Left ventricle myocardium inferior (tissue), 1 donor: ENCODE data around the gene TOR1AIP2. TPM values are rescaled to one million over a fixed set of nuclear protein-coding genes. Genes with fewer than 3 reads are reported as not detected.
"Not testable (repeated sequence)": the region's sequence is repeated elsewhere in the genome, so short reads cannot be mapped to it uniquely, and the experiment has no call there.

Experiments
- DNase-seq: peaks from one replicate; pipeline ENCODE4 v3.0.0-alpha.2; 2020
- H3K27ac ChIP-seq: fragments of 200-600 bp; replicated peaks from 2 replicates; pipeline ENCODE4 v1.8.0; 2021
- H3K27me3 ChIP-seq: fragments of 200-600 bp; 2 replicates; pipeline ENCODE4 v1.8.0; 2021; ENCODE audit warnings: low read depth
- H3K36me3 ChIP-seq: fragments of 200-600 bp; 2 replicates; pipeline ENCODE4 v1.8.0; 2021
- H3K4me1 ChIP-seq: fragments of 200-600 bp; 2 replicates; pipeline ENCODE4 v1.8.0; 2021
- H3K4me3 ChIP-seq: fragments of 200-600 bp; 2 replicates; pipeline ENCODE4 v1.8.0; 2021; ENCODE audit warnings: mild to moderate bottlenecking, moderate library complexity
- H3K9me3 ChIP-seq: fragments of 200-600 bp; replicated peaks from 2 replicates; pipeline ENCODE4 v1.8.0; 2021
- CTCF ChIP-seq: fragments of 200-600 bp; IDR thresholded peaks from 2 replicates; pipeline ENCODE4 v1.8.0; 2021; ENCODE audit warnings: antibody characterized with exemption, mild to moderate bottlenecking, borderline replicate concordance
- intact Hi-C: fragments of 100-400 bp; cut with micrococcal nuclease; formaldehyde crosslinking; loops from one replicate; pipeline ENCODE4 v1.11.0; 2022
- total RNA-seq: library from RNA; stranded (reverse); fragmentation: NEBNext Ultra II Directional; extraction: Animal tissue kit (Norgen Biotek cat#: 25700); gene quantifications from one replicate; pipeline ENCODE4 v1.2.1, GENCODE V29; 2021
- donor health status: DM: no; HTN: yes; CAD: no; lungs with severe emphysema.

TOR1AIP2 gene
- total RNA-seq, 1 donor from 2014 or later, result 48.1 TPM

- Histone ChIP-seq H3K27ac (no peak overlapping the region), H3K9me3 (no peaks in the 10 kb centered on the region), H3K4me1 (peaks cover 28% of the 10 kb centered on the region), H3K4me3 (no peak overlapping the region), H3K27me3 (no peaks in the 10 kb centered on the region), H3K36me3 (peaks cover 41% of the 10 kb centered on the region)
- intact Hi-C loops, result no loop called here
- no peak for DNase-seq
- TF ChIP-seq CTCF, result no peak
Observed at GRCh38 chr1:179866616-179867015, 11.0 kb downstream of the TOR1AIP2 start.

- peaks cover 47% of the 10 kb centered on the region for H3K36me3 ChIP-seq
- intact Hi-C loops, result no loop called here
- H3K27ac ChIP-seq, result peak overlapping the region; percentile 32
- H3K4me3 ChIP-seq, result no peak overlapping the region
- H3K4me1 ChIP-seq, result peaks cover 18% of the 10 kb centered on the region
- TF ChIP-seq CTCF, result no peak
- no peaks in the 10 kb centered on the region for H3K27me3 ChIP-seq
- H3K9me3 ChIP-seq, result no peaks in the 10 kb centered on the region
- no peak for DNase-seq
Observed at GRCh38 chr1:179865377-179865776, 12.2 kb downstream of the TOR1AIP2 start.

- H3K4me1 ChIP-seq, result peaks cover 8% of the 10 kb centered on the region
- intact Hi-C loops, result no loop called here
- no peak overlapping the region for H3K4me3 ChIP-seq
- peaks cover 46% of the 10 kb centered on the region for H3K36me3 ChIP-seq
- H3K9me3 ChIP-seq, result no peaks in the 10 kb centered on the region
- DNase-seq, result no peak
- H3K27ac ChIP-seq, result no peak overlapping the region
- H3K27me3 ChIP-seq, result no peaks in the 10 kb centered on the region
- TF ChIP-seq CTCF, result no peak
Observed at GRCh38 chr1:179860652-179861051, 17.0 kb downstream of the TOR1AIP2 start.

GRCh38 chr1:179857009-179857408, 20.6 kb downstream of the TOR1AIP2 start:
- intact Hi-C loops, result no loop called here
- H3K27ac ChIP-seq, result no peak overlapping the region
- H3K9me3 ChIP-seq, result no peaks in the 10 kb centered on the region
- H3K36me3 ChIP-seq, result peaks cover 38% of the 10 kb centered on the region
- no peaks in the 10 kb centered on the region for H3K27me3 ChIP-seq
- TF ChIP-seq CTCF, result no peak
- DNase-seq, result no peak
- no peaks in the 10 kb centered on the region for H3K4me1 ChIP-seq
- H3K4me3 ChIP-seq, result no peak overlapping the region

GRCh38 chr1:179856296-179856695, 21.3 kb downstream of the TOR1AIP2 start:
- no peak overlapping the region for H3K4me3 ChIP-seq
- H3K9me3 ChIP-seq, result no peaks in the 10 kb centered on the region
- intact Hi-C loops, result no loop called here
- H3K4me1 ChIP-seq, result no peaks in the 10 kb centered on the region
- peaks cover 39% of the 10 kb centered on the region for H3K36me3 ChIP-seq
- H3K27me3 ChIP-seq, result no peaks in the 10 kb centered on the region
- no peak for DNase-seq
- TF ChIP-seq CTCF, result no peak
- H3K27ac ChIP-seq, result no peak overlapping the region

GRCh38 chr1:179855831-179856230, 21.8 kb downstream of the TOR1AIP2 start:
- H3K4me3 ChIP-seq, H3K4me1 ChIP-seq, H3K9me3 ChIP-seq, H3K27me3 ChIP-seq, H3K27ac ChIP-seq, DNase-seq, intact Hi-C loops: not testable (repeated sequence)
- H3K36me3 ChIP-seq, result peaks cover 40% of the 10 kb centered on the region
